LoVo (cell line): ENCODE results near the gene VARS1.
"Not testable (repeated sequence)": the region's sequence is repeated elsewhere in the genome, so short reads cannot be mapped to it uniquely, and the experiment has no call there.

Source experiments
- DNase-seq: peaks from one replicate; pipeline ENCODE4 v3.0.0-alpha.2; 2016; ENCODE audit warnings: low spot score

Gene VARS1

DNA sequence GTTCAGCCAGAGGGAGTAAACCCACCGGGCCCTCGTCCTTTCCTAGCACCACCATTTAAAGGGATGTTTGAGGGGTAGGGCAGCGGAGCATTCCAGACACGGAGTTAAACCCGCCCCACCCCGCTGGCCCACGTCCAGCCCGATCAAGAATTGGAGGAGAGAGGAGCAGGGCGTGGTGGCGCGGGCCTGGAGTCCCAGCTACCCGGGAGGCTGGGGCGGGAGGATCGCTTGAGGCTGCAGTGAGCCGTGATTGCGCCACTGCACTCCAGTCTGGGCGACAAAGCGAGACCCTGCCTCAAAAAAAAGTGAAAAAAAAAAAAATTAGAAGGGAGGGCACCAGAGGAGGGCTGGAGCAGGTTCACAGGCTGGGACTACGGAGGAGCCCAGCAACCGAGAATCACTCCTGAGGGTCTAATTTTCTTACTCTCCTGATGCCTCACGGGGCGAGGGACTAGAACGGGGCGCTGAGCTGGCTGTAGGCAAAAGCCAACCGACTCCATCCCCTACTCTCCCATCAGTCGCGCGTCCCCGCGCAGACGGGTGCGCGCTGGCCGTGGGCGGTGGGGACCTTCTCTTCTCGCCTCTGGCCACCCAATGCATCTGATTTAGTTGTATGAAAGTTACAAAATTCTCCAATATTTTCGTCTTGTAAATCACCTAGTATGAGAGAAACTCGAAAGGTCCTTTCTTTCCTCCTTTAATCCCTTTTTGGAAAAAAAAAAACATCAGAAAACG is 25.9 kb upstream of the VARS1 start:
- DNase-seq: no peak

DNA sequence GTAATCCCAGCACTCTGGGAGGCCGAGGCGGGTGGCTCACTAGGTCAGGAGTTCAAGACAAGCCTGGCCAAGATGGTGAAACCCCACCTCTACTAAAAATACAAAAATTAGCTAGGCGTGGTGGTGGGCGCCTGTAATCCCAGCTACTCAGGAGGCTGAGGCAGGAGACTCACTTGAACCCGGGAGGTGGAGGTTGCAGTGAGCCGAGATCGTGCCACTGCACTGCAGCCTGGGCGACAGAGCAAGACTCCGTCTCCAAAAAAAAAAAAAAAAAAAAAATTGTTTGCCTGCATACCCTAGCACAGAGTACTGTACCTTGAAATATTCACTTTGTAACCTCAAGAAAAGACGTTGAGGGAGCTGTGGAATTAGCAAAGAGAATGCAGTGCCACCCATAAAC is 24.8 kb upstream of the VARS1 start:
- DNase-seq: not testable (repeated sequence)

DNA sequence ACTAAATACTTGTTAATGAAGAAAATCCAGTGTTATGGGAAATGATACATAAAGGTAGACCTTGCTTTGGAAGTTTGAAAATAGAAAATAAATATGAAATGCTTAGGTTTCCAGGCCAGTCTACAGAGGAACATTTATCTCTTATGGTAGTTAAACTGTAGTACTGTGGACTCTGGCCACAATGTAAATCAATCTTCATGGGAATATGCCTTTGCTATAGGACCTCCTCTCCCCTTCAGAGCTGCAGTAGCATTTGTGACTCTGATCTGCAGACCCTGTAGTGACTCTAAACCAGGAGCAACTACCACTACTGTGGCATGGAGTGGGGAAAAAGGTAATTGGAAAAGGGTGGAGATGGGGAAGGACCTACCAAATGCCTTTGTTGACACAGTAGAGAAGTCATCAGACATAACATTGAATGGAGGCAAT is 24.3 kb upstream of the VARS1 start:
- no peak for DNase-seq

DNA sequence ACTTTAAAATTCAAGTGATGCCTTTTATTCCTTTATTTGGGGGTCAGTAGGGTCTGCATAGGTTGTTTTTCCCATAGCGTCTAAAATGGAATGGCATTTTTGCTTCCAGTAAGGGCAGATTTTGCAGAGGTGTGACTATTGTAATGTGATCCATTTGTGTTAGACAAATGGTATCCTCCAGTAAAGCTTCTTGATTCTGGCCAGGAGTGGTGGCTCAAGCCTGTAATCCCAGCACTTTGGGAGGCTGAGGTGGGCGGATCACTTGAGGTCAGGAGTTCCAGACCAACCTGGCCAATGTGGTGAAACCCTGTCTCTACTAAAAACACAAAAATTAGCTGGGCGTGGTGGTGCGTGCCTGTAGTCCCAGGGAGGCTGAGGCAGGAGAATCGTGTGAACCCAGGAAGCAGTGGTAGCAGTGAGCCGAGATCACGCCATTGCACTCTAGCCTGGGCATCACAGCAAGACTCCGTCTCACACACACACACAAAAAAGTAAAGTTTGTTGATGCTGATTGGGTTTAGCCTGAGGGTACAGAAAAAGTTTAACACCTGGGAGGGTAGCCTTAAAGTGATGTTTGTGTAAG is 22.5 kb upstream of the VARS1 start:
- not testable (repeated sequence) for DNase-seq

DNA sequence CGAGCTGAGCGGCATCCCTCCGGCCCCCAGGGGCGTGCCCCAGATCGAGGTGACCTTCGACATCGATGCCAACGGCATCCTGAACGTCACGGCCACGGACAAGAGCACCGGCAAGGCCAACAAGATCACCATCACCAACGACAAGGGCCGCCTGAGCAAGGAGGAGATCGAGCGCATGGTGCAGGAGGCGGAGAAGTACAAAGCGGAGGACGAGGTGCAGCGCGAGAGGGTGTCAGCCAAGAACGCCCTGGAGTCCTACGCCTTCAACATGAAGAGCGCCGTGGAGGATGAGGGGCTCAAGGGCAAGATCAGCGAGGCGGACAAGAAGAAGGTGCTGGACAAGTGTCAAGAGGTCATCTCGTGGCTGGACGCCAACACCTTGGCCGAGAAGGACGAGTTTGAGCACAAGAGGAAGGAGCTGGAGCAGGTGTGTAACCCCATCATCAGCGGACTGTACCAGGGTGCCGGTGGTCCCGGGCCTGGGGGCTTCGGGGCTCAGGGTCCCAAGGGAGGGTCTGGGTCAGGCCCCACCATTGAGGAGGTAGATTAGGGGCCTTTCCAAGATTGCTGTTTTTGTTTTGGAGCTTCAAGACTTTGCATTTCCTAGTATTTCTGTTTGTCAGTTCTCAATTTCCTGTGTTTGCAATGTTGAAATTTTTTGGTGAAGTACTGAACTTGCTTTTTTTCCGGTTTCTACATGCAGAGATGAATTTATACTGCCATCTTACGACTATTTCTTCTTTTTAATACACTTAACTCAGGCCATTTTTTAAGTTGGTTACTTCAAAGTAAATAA is 21.8 kb upstream of the VARS1 start:
- DNase-seq: not testable (repeated sequence)

DNA sequence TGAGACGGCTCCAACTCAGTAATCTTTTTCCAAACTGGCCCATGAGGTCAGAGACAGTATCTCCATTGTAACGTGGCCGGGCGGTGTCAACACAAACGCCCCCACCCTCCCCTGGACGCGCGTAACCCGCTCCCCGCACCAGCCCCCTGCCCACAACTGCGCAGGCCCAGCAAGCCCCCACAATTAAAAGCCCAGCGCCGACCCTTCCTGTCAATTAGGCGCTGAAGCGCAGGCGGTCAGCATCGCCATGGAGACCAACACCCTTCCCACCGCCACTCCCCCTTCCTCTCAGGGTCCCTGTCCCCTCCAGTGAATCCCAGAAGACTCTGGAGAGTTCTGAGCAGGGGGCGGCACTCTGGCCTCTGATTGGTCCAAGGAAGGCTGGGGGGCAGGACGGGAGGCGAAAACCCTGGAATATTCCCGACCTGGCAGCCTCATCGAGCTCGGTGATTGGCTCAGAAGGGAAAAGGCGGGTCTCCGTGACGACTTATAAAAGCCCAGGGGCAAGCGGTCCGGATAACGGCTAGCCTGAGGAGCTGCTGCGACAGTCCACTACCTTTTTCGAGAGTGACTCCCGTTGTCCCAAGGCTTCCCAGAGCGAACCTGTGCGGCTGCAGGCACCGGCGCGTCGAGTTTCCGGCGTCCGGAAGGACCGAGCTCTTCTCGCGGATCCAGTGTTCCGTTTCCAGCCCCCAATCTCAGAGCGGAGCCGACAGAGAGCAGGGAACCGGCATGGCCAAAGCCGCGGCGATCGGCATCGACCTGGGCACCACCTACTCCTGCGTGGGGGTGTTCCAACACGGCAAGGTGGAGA is 19.7 kb upstream of the VARS1 start, which contains the start of the genes HSPA1A and HSPA1L:
Gene HSPA1A, plus strand, starts transcription at position 519 of the 814 bp plus-strand sequence. Its CDS starts 214 bp downstream, at position 733.
Gene HSPA1L, minus strand, starts transcription at position 259 of the 814 bp plus-strand sequence. CDS start 3,311 bp downstream, outside the sequence.
- no peak for DNase-seq

DNA sequence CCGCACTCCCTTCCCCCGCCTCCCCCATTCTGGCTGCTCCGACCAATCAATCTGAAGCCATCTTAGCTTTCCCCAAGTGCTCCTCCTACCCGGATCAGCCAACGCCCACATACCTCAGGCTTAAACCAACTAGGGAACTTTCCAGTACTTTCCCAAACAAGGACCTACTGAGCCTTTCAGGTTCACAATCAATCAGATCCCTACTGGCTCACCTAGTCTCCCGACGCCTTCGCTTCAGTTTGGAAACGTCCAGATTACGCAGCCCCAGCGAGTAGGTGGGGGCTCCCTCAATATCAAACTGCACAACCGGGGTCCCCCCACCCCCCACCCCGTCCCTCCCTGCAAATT is 19.1 kb upstream of the VARS1 start:
- peak; percentile 83 for DNase-seq

DNA sequence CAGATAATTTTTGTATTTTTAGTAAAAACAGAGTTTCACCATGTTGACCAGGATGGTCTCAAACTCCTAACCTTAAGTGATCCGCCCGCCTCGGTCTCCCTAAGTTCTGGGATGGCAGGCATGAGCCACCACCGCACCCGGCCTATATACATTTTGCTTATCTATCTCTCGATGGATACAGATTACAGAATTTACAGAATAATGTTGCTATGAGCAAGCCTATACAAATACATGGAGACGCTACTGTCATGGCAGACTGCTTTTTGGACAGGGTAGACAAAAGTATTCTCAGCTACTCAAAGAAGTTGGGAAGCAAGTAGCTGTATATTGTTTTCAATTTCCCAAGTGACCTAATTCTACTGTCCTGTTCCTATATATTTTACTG is 17.9 kb upstream of the VARS1 start:
- no peak for DNase-seq

DNA sequence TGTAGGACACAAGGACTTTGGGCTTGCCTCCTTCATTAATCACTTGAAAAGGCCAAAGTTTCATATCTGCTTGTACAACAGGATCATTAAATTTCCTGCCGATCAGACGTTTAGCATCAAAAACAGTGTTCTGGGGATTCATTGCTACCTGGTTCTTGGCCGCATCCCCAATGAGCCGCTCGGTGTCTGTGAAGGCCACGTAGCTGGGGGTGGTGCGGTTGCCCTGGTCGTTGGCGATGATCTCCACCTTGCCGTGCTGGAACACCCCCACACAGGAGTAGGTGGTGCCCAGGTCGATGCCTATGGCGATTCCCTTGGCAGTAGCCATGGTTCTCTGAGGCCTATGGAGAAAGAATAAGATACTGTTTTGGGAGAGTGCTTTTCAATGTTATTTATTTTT is 16.1 kb upstream of the VARS1 start:
- DNase-seq: no peak

DNA sequence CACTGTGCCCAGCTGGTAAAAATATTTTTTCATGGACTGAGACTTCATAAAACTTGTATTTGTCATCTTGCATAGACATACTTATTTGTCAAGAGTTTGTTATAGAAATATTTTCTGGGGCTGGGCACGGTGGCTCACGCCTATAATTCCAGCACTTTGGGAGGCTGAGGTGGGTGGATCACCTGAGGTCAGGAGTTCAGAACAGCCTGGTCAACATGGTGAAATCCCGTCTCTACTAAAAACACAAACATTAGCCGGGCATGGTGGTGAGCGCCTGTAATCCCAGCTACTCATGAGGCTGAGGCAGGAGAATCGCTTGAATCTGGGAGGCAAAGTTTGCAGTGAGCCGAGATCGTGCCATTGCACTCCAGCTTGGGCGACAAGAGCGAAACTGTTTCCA is 13.0 kb upstream of the VARS1 start:
- not testable (repeated sequence) for DNase-seq

DNA sequence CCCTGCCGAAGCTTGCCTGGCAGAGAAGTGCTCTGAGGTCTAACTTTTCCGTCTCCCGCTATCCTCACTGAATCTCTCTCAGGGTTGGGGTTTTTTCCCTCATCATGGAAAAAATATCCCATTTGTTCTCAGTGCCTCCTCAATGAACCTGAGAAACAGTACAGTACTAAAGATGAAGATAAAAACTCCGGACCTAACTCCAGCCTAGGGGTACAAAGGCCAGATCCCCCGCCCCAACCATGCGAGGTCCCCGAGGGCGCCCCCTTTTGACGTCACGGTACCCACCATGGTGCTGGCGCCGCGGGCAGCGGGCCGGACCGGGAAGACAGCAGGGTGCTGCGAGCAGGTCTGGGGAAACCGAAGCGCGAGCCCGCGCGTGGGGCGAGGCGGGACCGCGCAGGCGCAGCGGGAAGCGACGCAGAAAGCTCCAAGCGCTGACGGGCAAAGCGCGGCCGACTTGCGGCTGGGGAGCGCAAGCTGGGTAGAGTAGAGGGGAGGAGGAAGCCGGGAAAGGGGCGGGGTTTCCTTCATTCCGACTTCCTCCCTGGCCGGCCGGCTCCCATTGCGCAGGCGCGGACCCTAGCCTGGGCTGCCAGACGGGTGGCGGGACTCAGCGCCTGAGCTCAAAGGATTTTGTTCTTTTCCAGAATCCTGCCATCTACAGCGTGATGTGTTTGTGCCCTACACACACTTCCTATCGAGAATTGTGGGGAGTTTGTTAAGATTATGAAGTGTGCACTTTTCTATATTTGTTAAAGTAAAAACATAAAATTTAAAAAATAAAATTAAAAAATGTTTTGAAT is 11.1 kb upstream of the VARS1 start, which contains the start of gene LSM2:
Gene LSM2, minus strand, starts transcription at position 497 of the 803 bp plus-strand sequence. Its CDS starts 209 bp downstream, at position 288.
- peak; percentile 96 for DNase-seq

DNA sequence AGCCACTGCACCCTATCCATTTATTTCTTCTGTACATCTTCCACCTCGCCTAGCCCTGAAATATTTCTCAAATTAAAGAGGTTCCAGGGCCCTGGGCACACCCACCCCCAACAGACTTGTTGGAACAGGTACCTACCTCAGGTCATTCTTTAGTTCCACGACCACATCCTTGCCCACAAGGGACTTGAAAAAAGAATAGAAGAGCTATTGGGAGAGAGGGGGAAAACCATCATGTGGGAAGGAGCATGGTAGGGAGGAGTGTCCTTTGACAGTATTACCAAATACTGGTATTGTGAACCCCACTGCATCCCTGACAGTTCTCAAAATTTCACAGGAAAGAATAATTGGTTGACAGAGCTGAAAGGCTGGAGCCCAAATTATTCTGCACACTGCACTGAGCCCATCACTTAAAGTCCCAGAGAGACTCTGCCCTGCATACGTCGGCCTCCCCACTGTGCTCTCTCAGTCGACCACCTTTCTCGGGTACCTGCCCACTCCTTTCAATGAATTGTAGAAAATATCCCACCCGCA is 10.5 kb upstream of the VARS1 start:
- no peak for DNase-seq

DNA sequence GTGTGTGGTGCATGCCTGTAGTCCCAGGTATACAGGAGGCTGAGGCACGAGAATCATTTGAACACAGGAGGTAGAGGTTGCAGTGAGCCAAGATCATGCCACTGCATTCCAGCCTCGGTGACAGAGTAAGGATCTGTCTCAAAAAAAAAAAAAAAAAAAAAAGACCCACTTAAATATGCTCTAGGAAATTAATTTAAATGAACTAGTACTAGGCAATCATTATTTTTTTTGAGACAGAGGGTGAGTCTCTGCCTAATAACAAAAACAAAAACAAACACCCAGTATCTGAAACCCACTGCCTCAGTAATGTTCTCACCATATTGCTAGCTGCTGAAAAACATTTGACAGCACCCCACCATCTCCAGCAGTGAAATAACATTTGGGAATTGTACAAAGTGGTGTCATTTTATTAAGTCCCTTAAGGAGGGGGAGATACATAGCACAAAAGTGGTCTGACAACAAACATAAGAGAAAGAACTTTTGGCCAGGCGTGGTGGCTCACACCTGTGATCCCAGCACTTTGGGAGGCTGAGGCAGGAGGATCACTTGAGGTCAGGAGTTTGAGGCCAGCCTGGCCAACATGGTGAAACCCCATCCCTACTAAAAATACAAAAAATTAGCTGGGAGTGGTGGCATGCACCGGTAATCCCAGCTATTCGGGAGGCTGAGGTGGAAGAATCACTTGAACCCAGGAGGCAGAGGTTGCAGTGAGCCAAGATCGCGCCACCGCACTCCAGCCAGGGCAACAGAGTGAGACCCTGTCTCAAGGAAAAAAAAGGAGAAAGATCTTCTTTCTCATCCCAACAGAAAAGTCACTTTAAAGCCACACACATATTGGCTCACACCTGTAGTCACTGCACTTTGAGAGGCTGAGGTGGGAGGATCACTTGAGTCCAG is 5.7 kb upstream of the VARS1 start:
- DNase-seq: not testable (repeated sequence)

DNA sequence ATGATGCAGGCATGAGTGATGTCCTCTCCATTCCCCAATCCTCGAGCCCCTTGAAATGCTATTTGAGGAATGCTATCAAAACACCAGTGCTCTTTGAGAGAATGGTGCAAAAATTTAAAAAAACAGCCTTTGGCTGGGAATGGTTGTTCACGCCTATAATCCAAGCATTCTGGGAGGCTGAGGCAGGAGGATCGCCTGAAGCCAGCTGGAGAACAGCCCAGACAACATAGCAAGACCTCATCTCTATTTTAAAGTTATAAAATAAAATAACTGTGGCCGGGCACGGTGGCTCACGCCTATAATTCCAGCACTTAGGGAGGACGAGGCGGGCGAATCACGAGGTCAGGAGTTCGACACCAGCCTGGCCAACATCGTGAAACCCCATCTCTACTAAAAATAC is 4.2 kb upstream of the VARS1 start:
- no peak for DNase-seq

DNA sequence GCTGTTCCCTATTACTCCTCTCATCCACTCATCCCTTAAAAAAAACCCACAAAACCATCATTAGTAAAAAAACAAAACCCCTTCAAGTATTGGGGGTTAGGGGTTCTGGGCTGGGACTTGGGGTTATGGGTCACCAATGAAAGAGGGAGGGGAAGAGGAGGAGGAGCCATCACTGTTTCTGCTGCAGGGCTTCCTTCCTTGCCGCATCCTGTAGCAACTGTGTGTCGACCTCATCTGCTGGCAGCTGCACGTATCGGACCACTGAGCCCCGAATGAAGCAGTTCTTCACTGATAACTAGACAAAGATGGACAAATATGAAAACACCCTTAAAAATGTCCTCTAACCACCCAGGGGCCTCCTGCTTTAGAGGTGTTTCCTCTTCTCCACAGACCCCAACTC is 2.0 kb upstream of the VARS1 start:
- no peak for DNase-seq

DNA sequence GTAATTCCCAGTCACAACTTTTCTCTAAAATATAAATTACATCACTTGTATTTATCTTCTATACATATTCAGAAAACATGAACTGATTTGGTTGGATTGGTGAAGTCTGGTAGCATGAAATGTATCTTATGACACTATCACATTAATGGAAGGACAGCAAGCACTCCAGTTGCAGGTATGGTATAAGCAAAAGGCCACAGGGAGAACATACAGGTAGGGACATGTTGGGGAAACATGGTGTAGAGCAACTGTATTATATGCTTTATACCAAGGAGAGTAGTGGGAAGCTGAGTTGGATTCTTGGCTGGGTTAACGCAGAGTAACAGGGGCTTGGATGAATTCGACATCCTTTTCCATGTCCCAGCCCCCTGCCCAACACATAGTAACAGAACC is 1.4 kb upstream of the VARS1 start:
- no peak for DNase-seq

DNA sequence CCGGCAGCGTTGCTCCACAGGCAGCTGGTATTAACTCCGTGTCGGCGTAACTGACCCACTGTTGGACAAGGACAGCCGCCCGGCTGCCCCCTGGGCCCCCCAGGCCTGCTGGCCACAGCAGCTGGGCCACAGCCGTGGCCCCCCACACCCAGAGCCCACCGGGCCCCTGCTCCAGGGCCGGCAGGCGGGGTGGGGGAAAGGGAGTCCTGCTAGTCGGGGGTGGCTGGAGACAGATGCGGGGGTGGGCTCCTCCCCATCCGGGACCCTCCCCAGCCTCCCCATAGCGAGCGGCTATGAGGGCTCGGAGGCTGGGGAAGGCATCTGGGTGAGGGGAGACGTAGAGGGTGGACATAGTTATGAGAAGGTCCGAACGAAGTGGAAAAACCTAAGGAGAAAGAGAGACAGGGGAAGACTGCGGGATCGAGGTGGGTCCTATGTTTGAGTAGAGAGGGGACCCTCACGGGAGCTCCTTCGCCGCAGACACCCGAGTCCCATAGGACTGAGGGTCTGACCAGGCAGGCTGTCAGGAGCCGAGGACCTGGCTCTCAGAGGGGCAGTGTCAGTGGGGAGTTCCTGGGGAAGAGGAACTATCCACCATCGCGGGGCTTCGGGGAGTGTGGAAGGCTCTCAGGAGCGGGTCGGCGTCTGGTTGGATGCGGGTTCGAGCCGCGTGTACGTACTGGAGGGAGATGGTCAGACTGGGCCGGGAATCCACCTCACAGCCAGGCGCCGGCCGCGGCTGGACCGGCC is 511 bp downstream of the VARS1 start:
- DNase-seq: no peak

DNA sequence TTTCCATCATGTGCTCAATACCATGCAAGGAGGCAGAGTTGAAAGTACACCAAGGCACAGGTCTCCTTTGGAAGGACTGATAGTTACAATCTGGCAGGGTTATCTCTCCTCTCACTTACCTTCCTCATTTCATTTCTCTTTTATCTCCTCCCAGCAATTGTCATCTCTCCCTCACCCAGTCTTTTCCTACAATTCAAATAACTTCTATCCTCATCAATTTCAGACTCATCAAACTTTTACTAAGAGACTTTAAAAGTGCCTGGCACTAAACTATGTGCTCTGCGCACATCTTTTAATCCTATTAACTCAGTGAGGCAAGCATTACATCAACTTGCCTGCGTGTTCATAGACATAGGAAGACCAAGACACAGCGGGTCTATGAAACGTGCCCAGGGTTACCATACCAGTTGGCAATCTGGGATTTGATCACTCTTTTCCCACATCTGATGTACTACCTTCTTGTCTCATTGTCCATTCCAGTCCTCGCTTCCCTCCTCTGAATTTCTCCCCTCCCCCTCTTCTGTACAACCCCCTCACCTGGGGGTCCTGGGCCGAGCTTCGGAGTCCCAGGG is 1.2 kb downstream of the VARS1 start:
- DNase-seq: peak; percentile 9

DNA sequence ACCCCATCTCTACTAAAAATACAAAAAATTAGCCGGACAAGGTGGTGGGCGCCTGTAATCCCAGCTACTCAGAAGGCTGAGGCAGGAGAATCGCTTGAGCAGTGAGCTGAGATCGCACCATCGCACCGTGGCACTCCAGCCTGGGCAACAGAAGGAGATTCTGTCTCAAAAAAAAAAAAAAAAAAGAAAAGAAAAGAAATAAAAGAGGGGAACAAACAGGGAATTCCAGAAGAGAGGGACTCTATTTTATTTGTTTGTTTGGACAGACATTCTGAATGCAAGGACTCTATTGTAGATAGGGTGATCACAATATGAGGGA is 1.7 kb downstream of the VARS1 start:
- DNase-seq: not testable (repeated sequence)
